ENCODE data around the gene NPY5R.

The NPY5R gene

GRCh38 chr4:163343604-163344146 lies at the start of gene NPY5R:
TSS of gene NPY5R (plus strand) at chr4:163343892. CDS start at chr4:163350274, 6,382 bp downstream.
- DNase-seq (ENCODE audit: low spot score) = peak; percentile 7

- DNase-seq (ENCODE audit: low spot score) = no peak
Observed at GRCh38 chr4:163295138-163295537, 48.6 kb upstream of the NPY5R start.

GRCh38 chr4:163300445-163300844 lies 43.2 kb upstream of the NPY5R start:
- DNase-seq (ENCODE audit: low spot score) = no peak

- no peak for DNase-seq (ENCODE audit: low spot score)
Observed at GRCh38 chr4:163303069-163303468, 40.6 kb upstream of the NPY5R start.

GRCh38 chr4:163309466-163309865 lies 34.2 kb upstream of the NPY5R start:
- DNase-seq (ENCODE audit: low spot score) = no peak

GRCh38 chr4:163317110-163317509 lies 26.6 kb upstream of the NPY5R start:
- DNase-seq (ENCODE audit: low spot score) = no peak

GRCh38 chr4:163330916-163331628 lies 12.6 kb upstream of the NPY5R start:
- peak; percentile 26 for DNase-seq (ENCODE audit: low spot score)

- peak; percentile 38 for DNase-seq (ENCODE audit: low spot score)
Observed at GRCh38 chr4:163331629-163332376, 11.9 kb upstream of the NPY5R start.

GRCh38 chr4:163332526-163333406 lies 10.9 kb upstream of the NPY5R start, which contains the start of gene NPY1R:
TSS of gene NPY1R (minus strand) at chr4:163332596. CDS start at chr4:163326554, 6,042 bp downstream.
- peak; percentile 79 for DNase-seq (ENCODE audit: low spot score)

GRCh38 chr4:163335384-163335783 lies 8.3 kb upstream of the NPY5R start:
- DNase-seq (ENCODE audit: low spot score) = no peak

- DNase-seq (ENCODE audit: low spot score) = peak; percentile 16
Observed at GRCh38 chr4:163344147-163345125, 744 bp downstream of the NPY5R start.

GRCh38 chr4:163350672-163351071 lies 7.0 kb downstream of the NPY5R start:
- no peak for DNase-seq (ENCODE audit: low spot score)

- DNase-seq (ENCODE audit: low spot score) = no peak
Observed at GRCh38 chr4:163353054-163353453, 9.4 kb downstream of the NPY5R start.

- no peak for DNase-seq (ENCODE audit: low spot score)
Observed at GRCh38 chr4:163356104-163356503, 12.4 kb downstream of the NPY5R start.

- no peak for DNase-seq (ENCODE audit: low spot score)
Observed at GRCh38 chr4:163367651-163368050, 24.0 kb downstream of the NPY5R start.

- DNase-seq (ENCODE audit: low spot score) = no peak
Observed at GRCh38 chr4:163372029-163372428, 28.3 kb downstream of the NPY5R start.

GRCh38 chr4:163378661-163379060 lies 35.0 kb downstream of the NPY5R start:
- no peak for DNase-seq (ENCODE audit: low spot score)

- DNase-seq (ENCODE audit: low spot score) = no peak
Observed at GRCh38 chr4:163380703-163381102, 37.0 kb downstream of the NPY5R start.

- DNase-seq (ENCODE audit: low spot score) = no peak
Observed at GRCh38 chr4:163382178-163382869, 38.6 kb downstream of the NPY5R start.

GRCh38 chr4:163384434-163384833 lies 40.7 kb downstream of the NPY5R start:
- no peak for DNase-seq (ENCODE audit: low spot score)
